Uterus (tissue), 4 donors: Measurements from ENCODE around the gene MTHFR. TPM values are rescaled to one million over a fixed set of nuclear protein-coding genes. Genes with fewer than 3 reads are reported as not detected.

Source experiments
- DNase-seq, 2 donors: peaks; one replicate each; pipeline ENCODE4 v3.0.0-alpha.2; 2019 to 2020
- H3K27ac ChIP-seq, 2 donors: fragments of 200-600 bp; sonication (generic); 1 replicate in 1 of 2; 2 replicates in 1 of 2; pipeline ENCODE4 v1.5.1; 2016 to 2018
- H3K27me3 ChIP-seq, 2 donors: fragments of 200-600 bp; sonication (generic); one replicate each; pipeline ENCODE4 v1.5.1; 2018 to 2019; ENCODE audit warnings: control low read depth in 1 of 2
- H3K36me3 ChIP-seq, 2 donors: fragments of 200-600 bp; sonication (generic); one replicate each; pipeline ENCODE4 v1.5.1; 2019; ENCODE audit warnings: control low read depth in 1 of 2
- H3K4me1 ChIP-seq, 2 donors: fragments of 200-600 bp; sonication (generic); one replicate each; pipeline ENCODE4 v1.5.1; 2018 to 2019; ENCODE audit warnings: control low read depth in 1 of 2
- H3K4me3 ChIP-seq, 2 donors: fragments of 200-600 bp; sonication (generic); 1 replicate in 1 of 2; 2 replicates in 1 of 2; pipeline ENCODE4 v1.5.1; 2018 to 2019; ENCODE audit warnings: mild to moderate bottlenecking in 1 of 2
- H3K9me3 ChIP-seq, 2 donors: fragments of 200-600 bp; sonication (generic); one replicate each; pipeline ENCODE4 v1.5.1; 2019; ENCODE audit warnings: control low read depth in 1 of 2
- CTCF ChIP-seq, 4 experiments: fragments of 200-600 bp in 2 of 4; fragments of 450-650 bp in 2 of 4; sonication (generic) in 2 of 4; IDR thresholded peaks; one replicate each; pipeline ENCODE4 v1.5.1; 2016 to 2019; ENCODE audit warnings: antibody characterized with exemption in 4 of 4, mild to moderate bottlenecking in 2 of 4, moderate library complexity in 1 of 4
- POLR2A ChIP-seq, 2 donors: fragments of 450-650 bp; IDR thresholded peaks; one replicate each; pipeline ENCODE4 v1.6.1; 2016; ENCODE audit warnings: antibody characterized with exemption in 2 of 2, mild to moderate bottlenecking in 1 of 2, moderate library complexity in 1 of 2
- intact Hi-C: fragments of 100-400 bp; cut with DNase I; formaldehyde crosslinking; loops from one replicate; pipeline ENCODE4 v1.15.1; 2023; ENCODE audit warnings: low total_unique reads
- total RNA-seq, 4 donors: library from RNA; depleted of rRNA in 3 of 4; stranded (reverse); fragments of >200 nt in 3 of 4; gene quantifications; one replicate each; pipeline versions ENCODE4 v1.1.0 to v1.2.4, GENCODE V29; 2014 to 2023
- donor health status: DM: yes; HTN: yes; CAD: no.

Gene MTHFR
- total RNA-seq, 4 donors from 2014 or later = 15.0 to 56.8 (median 29.9) TPM

GRCh38 chr1:11769274-11769673 is 36.5 kb downstream of the MTHFR start:
- intact Hi-C loops = no loop called here
- H3K27ac ChIP-seq = no peak overlapping the region
- no peaks in the 10 kb centered on the region for H3K4me1 ChIP-seq
- no peaks in the 10 kb centered on the region for H3K9me3 ChIP-seq
- no peak overlapping the region for H3K4me3 ChIP-seq
- no peaks in the 10 kb centered on the region for H3K27me3 ChIP-seq
- TF ChIP-seq POLR2A (IDR thresholded peaks at IDR 0.05) = no peak
- no peak for TF ChIP-seq CTCF (IDR thresholded peaks at IDR 0.05)
- H3K36me3 ChIP-seq = no peaks in the 10 kb centered on the region
- DNase-seq = no peak

GRCh38 chr1:11768821-11769220 is 36.9 kb downstream of the MTHFR start:
- no peak overlapping the region for H3K4me3 ChIP-seq
- DNase-seq = no peak
- TF ChIP-seq POLR2A (IDR thresholded peaks at IDR 0.05) (no peak), CTCF (IDR thresholded peaks at IDR 0.05) (no peak)

GRCh38 chr1:11767922-11768704 is 37.7 kb downstream of the MTHFR start:
- TF ChIP-seq POLR2A (IDR thresholded peaks at IDR 0.05) = no peak
- TF ChIP-seq CTCF (IDR thresholded peaks at IDR 0.05) = no peak
- no peak for DNase-seq

More at GRCh38 chr1:11768821-11769220, 36.9 kb downstream of the MTHFR start:
- Histone ChIP-seq H3K36me3 (no peaks in the 10 kb centered on the region), H3K9me3 (no peaks in the 10 kb centered on the region), H3K27me3 (no peaks in the 10 kb centered on the region), H3K4me1 (no peaks in the 10 kb centered on the region), H3K27ac (no peak overlapping the region)
- intact Hi-C loops = no loop called here

GRCh38 chr1:11766429-11766776 is 39.4 kb downstream of the MTHFR start:
- no peaks in the 10 kb centered on the region for H3K4me1 ChIP-seq
- H3K4me3 ChIP-seq = no peak overlapping the region
- TF ChIP-seq CTCF (IDR thresholded peaks at IDR 0.05) (no peak), POLR2A (IDR thresholded peaks at IDR 0.05) (no peak)
- no peak overlapping the region for H3K27ac ChIP-seq
- no peaks in the 10 kb centered on the region for H3K36me3 ChIP-seq
- no peaks in the 10 kb centered on the region for H3K9me3 ChIP-seq
- DNase-seq = no peak
- peaks cover 0 to 4% of the 10 kb centered on the region in 2 donors for H3K27me3 ChIP-seq
- intact Hi-C loops = no loop called here

More at GRCh38 chr1:11767922-11768704, 37.7 kb downstream of the MTHFR start:
- Histone ChIP-seq H3K27ac (no peak overlapping the region), H3K9me3 (no peaks in the 10 kb centered on the region), H3K4me3 (no peak overlapping the region), H3K27me3 (no peaks in the 10 kb centered on the region), H3K36me3 (no peaks in the 10 kb centered on the region), H3K4me1 (no peaks in the 10 kb centered on the region)
- intact Hi-C loops = no loop called here

GRCh38 chr1:11765661-11766428 is 39.9 kb downstream of the MTHFR start:
- DNase-seq = no peak
- Histone ChIP-seq H3K27me3 (peaks cover 0 to 4% of the 10 kb centered on the region in 2 donors), H3K4me1 (no peaks in the 10 kb centered on the region), H3K4me3 (no peak overlapping the region), H3K27ac (no peak overlapping the region), H3K9me3 (no peaks in the 10 kb centered on the region), H3K36me3 (no peaks in the 10 kb centered on the region)
- TF ChIP-seq POLR2A (IDR thresholded peaks at IDR 0.05) = no peak
- no peak for TF ChIP-seq CTCF (IDR thresholded peaks at IDR 0.05)
- intact Hi-C loops = no loop called here
